GM19467 (cell line): ENCODE measurements around the gene CSTF1.
A peak's percentile ranks its signal among the peaks of the same experiment; 100 is the strongest.

Experiments
- ATAC-seq: cut with Tn5 transposase; IDR thresholded peaks from one replicate; pipeline ENCODE4 v1.9.1; 2021; ENCODE audit warnings: mild to moderate bottlenecking, moderate library complexity; ENCODE audit not compliant: unreplicated experiment

Gene CSTF1

DNA sequence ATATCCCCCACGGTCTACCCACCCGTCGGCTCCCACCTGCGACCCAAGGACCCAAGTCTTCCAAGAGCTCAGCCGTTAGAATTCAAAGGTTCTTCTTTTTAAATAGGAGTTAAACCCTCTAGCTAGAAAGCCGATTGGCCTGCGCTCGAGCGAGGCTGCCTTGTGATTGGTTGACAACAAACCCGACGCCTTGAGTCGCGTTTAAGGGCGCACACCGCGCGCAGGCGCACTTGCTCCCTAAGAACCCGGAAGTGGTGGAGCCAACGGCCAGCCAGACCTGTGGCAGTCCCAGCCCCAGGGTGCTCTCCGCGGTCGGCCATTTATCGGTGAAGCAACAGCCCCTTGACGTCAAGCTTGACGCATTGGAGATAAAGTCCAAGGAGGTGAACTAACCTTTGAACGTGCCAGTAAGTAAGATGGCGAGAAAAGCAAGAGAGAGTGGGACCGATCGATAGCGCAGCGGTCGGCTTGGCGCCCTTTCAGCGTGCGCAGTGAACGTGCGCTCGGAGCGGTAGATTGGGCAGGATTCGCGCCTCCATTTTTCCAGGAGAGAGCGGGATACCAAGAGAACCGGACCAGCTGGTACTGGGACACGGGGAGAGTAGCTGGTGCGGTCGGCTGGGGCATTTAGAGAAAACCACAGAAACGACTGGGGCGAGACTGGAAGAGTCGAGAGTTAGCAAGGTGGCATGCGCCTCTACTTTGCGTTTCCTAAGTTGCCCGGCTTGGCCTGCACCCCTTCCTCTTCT, at the start of gene CSTF1, which contains the start of gene AURKA:
Gene CSTF1 (plus strand): TSS at position 514 of the 749 bp plus-strand sequence. CDS start 2,908 bp downstream, outside the sequence.
Gene AURKA (minus strand): TSS at position 84 of the 749 bp plus-strand sequence. CDS start 4,018 bp downstream, outside the sequence.
- ATAC-seq: peak; percentile 93

DNA sequence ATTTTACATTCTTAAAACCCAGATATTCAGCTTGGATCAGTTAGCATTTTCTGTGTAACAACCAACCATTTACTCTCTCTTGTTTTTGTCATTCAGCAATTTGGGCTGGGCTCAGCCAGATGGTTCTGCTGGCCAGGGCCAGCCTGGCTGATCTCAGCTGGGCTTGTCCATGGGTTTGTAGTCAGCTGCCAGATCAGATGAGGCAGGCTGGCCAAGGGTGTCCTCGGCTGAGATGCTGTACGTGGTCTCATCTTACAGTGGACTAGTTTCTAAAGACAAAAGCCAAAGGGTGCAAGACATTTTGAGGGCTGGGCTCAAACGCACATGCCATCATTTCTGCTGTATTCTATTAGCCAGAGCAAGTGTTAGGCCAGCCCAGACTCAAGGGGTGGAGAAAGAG, 49.7 kb upstream of the CSTF1 start:
- ATAC-seq: no peak

DNA sequence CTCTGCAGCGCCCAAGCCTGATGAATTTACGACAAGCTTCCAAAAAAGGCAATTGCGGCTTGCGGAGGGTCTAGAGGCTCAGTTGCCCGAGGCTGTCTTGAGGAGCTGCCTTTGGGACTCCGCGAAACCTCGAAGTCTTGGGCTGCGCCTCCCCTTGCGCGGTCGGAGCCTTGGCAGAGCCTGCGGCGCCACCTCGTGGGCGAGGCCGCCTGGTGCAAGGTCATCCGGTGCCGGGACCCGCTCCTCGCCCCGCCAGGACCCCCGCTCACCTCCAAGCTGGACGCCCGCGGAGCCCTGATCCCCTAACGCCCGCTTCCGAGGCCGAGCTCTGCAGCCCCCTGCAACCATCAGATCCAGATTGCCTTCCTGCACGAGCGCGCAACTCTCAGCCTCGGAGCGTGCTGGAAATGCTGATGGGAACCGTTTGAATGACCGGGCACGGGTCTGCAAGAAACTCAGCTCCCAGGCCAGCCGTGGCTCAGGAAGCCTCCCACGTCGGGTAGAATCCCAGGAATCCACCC, 48.5 kb upstream of the CSTF1 start:
- ATAC-seq: no peak

DNA sequence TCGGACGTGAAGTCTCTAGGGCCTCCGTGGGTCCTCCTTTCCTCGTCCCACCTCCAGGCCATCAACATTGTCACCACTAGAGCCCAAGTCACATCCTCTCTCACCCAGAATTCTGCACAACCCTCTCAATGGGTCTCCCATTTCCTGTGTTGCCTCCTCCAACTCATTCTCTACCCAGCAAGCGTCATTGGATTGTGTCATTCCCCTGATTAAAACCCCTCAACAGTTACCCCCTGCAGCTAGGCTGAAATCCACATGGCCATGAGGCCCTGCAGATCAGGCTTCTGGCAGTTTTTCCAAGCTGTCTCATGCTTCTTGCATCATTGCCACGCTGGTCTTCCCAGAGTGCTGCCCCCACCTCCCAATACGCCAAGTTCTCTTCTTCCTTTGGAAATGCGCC, 46.5 kb upstream of the CSTF1 start:
- no peak for ATAC-seq

DNA sequence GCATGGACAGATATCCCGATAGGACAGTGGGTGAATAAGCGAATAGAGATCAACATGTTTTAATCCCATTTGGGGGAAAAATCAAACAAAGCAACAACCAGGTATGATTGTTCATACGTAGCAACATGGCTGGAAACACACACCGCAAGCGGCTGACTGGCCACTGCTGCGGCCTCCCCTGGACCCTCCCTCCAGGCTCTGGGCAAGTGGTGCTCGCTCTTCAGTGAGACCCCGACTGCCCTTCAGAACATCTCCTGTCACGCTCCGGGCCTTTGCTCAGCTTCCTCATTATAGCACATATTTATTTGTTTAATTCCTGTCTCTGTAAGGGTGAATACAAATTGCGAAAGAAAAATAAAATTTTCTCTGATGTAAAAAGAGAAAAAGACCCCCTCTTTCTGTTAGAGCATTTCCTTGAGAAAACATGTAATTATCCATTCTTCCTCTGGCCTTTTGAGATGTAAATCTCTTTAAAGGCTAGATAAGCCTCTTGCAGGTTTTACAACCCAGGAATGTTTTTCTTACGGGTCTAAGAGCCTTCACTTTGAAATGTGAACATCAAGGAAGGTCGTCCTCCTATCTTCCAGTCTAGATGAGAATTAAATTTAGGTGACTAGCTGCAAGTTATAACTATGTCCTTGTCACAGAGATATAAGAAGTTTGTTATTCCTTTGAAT, 44.7 kb upstream of the CSTF1 start:
- no peak for ATAC-seq

DNA sequence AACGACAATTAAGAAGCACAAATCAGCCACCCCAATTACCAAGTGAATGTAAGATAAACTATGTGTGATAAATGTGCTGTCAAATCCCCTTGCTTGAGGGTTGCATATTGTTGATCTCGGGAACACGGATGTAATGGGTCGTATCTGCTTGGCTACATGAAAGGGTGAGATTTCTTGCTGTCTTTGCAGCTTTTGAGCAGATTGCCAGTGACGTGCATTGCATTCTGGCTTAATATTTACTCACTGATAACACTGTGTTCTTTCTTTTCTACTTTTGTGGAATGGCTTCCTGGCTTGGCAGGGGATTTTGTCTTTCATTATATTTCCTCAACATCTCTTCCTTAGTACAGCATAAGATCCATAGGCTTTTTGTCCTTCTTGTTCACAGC, 44.1 kb upstream of the CSTF1 start:
- ATAC-seq: no peak

DNA sequence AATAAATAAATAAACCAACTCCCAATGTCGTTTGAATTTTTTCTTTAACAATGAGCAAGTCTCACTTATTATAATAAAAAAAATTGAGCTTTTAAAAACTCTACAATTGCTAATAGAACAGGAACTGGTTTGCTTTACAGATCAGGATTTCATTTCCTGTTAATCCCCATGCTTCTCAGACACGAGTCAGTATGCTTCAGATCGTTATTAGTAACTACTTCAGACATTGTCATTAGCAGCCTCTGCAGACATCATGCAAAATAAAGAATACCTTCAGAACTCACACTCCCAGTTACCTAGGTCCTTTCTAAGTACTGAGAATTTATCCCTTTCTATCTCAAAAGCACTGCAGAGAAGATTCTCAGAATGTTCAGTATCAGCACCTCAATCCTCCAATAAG, 43.7 kb upstream of the CSTF1 start:
- no peak for ATAC-seq

DNA sequence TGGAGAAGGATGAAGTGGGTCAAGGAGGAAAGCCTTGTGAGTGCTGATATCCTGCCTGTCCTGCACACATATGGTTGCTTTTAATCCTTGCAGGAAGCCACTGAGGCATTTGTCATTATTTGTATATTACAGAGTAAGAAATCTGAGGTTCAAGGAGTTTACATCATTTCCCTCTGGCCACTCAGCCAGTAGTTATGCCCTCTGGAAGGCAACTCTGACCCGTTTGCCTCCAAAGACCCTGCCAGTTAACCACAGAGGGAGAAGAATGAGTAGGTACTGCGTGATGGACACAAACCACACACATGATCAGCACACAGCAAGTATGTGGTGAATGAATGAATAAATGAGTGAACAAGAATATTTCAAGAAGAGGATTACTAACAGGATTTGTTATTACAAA, 41.6 kb upstream of the CSTF1 start:
- ATAC-seq: no peak

DNA sequence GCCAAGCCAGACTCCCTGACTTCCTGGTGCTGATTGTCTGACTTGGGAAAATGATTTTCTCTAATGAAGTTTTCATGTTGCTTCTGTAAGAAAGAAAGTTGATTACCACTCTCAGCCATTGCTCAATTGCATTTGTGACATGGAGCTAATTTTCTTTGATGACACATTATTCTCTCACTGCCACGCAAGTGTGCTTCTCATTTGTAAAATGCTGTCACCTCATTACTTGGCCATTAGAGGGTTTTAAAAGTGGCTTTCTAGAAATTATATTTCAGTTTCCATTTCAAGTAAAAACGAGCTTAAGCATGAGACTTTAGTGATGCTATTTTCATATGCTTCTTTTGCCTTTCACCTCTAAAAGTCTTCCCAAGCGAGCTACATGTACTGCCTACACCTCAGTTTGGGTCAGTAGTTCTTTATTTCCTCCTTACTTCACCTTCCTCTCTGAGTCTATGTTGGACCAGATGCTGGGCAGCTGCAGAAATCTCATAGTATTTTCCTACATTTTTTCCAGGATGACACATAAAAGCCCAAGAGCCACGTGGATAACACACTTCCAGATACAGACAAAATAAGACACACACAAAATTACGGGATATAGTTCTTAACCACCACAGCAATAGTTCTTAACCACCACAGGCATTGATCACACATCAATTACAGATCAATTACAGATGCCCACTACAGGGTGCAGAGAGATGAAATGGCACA, 39.9 kb upstream of the CSTF1 start:
- no peak for ATAC-seq

DNA sequence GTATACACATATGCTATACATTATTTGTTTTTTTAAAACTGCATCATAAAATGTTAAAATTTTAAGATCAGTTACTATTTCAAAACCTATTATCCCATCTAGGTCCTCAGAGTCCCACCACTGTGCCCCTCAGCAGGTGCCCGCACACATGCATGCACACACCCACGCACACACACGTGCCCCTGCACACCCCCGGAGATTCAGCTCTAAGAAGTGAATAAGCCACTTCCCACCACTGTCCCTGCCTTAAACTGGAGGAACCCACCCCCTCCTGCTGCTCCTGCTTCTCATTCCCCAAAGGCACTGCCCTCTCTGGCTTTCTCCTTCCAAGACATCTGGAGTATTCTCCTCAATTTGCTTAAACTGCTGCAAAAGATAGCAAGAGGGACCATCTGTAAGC, 39.1 kb upstream of the CSTF1 start:
- ATAC-seq: no peak

DNA sequence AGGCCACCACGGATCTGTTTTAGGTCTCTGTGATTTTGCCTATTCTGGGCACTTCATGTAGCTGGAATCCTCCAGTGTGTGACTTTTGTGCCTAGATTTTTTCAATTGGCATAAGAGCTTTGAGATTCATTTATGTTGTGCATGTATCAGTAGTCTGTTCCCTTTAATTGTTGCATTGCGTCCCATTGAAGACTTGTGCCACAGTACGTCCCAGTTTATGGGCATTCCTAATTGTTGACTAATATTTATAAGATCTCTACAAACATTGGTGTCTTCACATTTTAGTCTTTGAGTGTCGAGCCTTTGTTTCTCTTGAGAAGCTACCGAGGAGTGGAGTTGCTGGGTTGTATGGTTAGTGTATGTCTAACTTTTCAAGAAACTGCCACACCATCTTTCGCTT, 34.4 kb upstream of the CSTF1 start:
- ATAC-seq: no peak

DNA sequence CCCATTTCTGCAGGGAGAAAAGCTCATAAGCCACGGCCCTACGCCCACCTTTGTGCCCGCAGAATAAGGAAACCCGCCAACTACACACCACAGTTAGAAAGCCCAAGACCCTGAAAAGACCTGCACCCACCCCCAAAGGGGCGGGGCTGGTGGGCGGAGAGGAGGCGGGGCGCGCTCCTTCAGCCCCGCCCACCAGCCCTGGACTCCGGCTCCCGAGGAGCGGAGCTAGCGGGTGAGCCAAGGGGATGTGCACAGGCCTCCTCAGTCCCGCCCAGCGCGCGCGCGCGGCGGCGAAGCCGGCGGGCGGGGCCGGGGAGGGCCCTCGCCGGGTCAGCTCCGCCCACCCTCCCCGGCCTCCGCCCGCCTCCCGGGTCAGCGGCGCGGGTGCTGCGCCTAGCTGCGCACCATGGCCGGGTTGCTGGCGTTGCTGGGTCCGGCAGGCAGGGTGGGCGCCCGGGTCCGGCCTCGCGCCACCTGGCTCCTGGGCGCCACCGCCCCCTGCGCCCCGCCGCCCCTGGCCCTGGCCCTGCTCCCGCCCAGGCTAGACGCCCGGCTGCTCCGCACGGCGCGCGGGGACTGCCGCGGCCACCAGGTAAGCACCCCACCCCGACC, 33.7 kb upstream of the CSTF1 start, which contains the start of gene FAM210B:
Gene FAM210B (plus strand): TSS at position 375 of the 612 bp plus-strand sequence. CDS start 32 bp downstream, at position 407.
- ATAC-seq: peak; percentile 96

DNA sequence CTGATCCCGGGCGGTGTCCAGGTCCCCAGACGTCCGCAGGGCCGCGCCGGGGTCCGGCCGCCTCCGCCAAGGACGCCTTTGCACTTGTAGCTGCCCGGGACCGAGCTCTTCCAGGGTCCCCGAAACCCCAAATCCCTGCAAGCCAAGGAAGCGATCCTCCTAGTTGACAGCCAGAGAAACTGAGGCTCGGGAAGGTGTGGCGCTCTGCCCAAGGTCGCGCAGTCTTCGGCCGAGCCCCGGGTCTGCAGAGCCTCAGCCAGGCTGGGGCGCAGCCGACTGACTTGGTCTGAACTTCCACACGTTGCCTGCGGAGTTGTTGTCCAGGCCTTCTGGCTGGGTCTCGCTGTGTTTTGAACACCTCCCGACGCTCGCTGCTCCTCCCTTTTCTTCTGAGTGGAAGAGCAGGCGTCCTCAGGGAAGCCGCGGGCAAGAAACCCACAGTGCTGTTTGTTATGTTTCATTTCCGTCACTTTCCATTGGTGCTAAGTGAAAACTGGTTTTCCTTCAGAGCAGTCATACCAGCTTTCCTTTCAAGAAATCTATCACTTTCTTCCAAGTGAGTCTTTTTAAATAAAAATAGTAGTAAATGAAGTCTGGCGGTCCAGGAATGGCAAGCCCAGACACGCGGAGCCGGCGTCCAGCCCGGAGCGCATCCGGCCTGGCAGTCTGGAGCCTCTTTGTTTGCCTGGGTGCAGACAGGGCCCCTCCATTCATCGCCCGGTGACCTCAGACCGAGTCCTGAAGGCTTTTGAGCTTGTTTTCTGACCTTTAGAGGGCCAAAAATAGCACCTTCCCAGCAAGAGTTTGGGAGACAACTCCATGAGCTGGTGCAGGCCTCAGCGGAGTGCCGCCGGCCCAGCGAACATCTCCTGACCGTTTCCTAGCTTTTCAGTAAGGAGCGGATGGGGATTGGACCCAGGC, 33.0 kb upstream of the CSTF1 start:
- peak; percentile 8 for ATAC-seq

DNA sequence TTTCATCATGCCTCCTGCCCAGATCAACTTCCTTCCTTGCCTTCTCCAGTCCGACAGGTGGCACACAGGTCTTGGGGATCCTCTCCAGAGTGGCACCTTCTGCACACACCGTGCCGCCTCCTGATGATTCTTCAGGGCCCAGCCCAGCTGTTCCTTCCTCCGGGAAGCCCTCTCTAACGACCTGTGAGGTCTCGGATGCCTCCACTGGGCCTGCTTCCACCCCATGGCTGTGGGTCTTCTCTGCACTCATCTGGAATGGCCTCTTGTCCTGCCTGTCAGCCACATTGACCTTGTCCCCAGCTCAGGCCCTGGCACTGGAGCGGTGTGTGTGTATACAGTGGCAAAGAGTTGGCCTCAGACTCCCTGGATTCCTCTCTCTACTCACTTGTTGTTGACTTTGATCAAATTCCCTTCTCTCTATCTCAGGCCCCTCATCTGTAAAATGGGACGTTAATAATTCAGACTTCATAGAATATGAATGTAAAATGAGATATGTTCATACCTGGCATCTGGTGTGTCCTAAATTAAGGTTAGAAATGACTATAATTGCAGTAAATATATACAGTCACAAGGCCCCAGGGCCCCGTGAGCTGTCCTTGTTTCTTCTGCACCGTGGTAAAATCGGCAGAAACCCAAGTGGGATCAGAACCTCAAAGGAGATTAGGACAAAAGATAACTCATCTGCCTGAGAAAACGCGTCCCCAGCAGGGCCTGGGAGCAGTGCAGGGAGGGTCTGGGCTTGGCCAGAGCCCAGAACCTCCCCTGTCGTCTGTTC, 32.1 kb upstream of the CSTF1 start:
- no peak for ATAC-seq

DNA sequence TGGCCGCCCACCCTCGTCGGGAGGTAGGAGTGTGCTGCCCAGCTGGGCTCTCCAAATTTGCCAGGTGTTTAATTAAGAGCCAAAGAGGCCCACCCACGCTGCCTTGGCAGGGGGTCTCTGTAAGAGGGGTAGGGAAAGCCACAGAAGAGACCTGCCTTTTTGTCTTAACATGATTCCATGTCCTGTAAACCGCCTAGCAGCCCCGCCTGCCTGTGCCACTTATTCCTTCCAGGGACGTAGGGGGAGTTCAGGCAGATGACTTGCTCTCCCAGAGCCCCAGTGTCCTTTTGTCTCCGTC, 31.6 kb upstream of the CSTF1 start:
- ATAC-seq: no peak

DNA sequence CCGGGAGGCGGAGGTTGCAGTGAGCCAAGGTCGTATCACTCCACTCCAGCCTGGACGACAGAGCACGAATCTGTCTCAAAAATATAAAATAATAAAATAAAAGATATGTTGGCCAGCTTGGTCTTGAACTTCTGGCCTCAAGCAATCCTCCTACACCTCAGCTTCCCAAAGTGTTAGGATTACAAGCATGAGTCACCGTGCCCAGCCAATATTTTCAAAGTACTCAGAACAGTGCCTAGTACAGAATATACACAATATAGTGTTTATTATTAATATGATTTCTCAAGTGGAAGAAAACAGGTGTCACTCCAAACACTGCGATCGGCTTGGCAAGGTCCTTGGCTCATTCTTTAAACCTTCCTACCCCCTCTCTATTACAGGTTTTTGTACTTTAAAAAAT, 30.5 kb upstream of the CSTF1 start:
- no peak for ATAC-seq

DNA sequence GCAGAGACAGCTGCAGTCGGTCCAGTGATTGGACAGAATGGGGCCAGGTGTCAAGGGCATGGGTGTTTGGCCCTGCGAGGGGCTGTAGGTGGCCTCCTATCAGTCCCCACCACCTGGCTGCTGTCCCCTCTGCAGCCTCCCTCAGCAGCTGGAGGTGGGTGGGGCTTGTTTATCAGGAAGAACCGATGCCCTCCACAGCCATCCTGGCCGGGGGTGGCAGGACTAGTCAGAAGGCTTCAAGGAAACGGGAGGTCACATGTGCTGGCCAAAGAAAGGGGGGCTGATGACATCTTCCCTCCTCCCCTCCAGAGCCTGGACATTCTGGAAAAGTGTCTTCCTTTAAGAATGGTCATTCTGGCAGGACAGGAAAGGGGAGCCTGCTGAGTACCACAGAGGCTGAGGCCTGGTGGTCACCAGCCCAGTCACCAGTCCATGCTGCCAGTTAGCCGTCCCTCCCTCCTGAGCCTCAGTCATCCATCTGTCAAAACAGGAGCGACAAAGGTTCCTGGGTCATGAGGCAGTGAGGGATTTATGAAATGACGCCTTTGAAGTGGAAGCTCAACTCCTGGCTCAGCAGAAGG, 29.5 kb upstream of the CSTF1 start:
- no peak for ATAC-seq

DNA sequence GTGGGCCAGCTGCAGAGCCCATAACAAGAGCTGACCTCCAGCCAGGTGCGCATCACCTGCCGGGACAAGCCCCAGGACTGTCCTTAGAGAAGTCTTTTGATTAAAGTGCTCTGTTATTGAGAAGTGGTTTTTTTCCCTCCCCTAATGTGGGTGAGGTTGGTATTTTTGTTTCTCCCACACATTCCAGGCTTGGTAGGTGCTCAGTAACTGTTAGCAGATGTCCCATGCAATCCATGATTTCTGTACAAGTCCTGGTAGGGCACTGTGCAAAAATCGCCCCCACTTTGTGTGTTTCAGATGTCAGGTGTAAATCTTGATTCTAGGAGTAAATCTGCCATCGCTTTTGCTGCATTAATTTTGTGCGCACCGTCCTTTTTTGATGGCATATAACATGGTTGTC, 29.0 kb upstream of the CSTF1 start:
- no peak for ATAC-seq
